Measurements from ENCODE around the gene STRN3.

- no peak for TF ChIP-seq CTCF (IDR thresholded peaks at IDR 0.05)
- no peak for TF ChIP-seq POLR2A (IDR thresholded peaks at IDR 0.05)
Measured at GRCh38 chr14:30893819-30894218, 132.4 kb downstream of the STRN3 start.
